T-helper 22 cell (primary cell): ENCODE measurements around the gene CPVL.
"Not testable (repeated sequence)": the region's sequence is repeated elsewhere in the genome, so short reads cannot be mapped to it uniquely, and the experiment has no call there.

Source experiments
- DNase-seq: peaks from one replicate; pipeline ENCODE4 v3.0.0-alpha.2; 2020; ENCODE audit warnings: low read depth

The CPVL gene

GRCh38 chr7:29116361-29117200 is 29.8 kb downstream of the CPVL start:
- DNase-seq, result no peak

GRCh38 chr7:29115753-29116152 is 30.6 kb downstream of the CPVL start:
- no peak for DNase-seq

- DNase-seq, result no peak
These were observed 31.1 kb downstream of the CPVL start for GRCh38 chr7:29115130-29115687.

GRCh38 chr7:29114266-29114665 is 32.1 kb downstream of the CPVL start:
- DNase-seq, result not testable (repeated sequence)

- no peak for DNase-seq
These were observed 32.8 kb downstream of the CPVL start for GRCh38 chr7:29113384-29114102.

- no peak for DNase-seq
These were observed 33.6 kb downstream of the CPVL start for GRCh38 chr7:29112721-29113120.

GRCh38 chr7:29109899-29110298 is 36.4 kb downstream of the CPVL start:
- no peak for DNase-seq

- DNase-seq, result no peak
These were observed 37.0 kb downstream of the CPVL start for GRCh38 chr7:29109358-29109757.

- DNase-seq, result no peak
These were observed 39.3 kb downstream of the CPVL start for GRCh38 chr7:29107056-29107455.

- no peak for DNase-seq
These were observed 39.7 kb downstream of the CPVL start for GRCh38 chr7:29106669-29106988.

GRCh38 chr7:29105752-29106668 is 40.3 kb downstream of the CPVL start:
- no peak for DNase-seq

- DNase-seq, result no peak
These were observed 41.1 kb downstream of the CPVL start for GRCh38 chr7:29105191-29105590.

- no peak for DNase-seq
These were observed 43.7 kb downstream of the CPVL start for GRCh38 chr7:29102558-29103151.

GRCh38 chr7:29100924-29101323 is 45.4 kb downstream of the CPVL start:
- DNase-seq, result no peak

GRCh38 chr7:29099896-29100847 is 46.2 kb downstream of the CPVL start:
- DNase-seq, result no peak

- DNase-seq, result no peak
These were observed 49.9 kb downstream of the CPVL start for GRCh38 chr7:29096446-29096730.

- DNase-seq, result no peak
These were observed 50.5 kb downstream of the CPVL start for GRCh38 chr7:29095631-29096445.

- DNase-seq, result not testable (repeated sequence)
These were observed 53.2 kb downstream of the CPVL start for GRCh38 chr7:29093091-29093490.

- DNase-seq, result no peak
These were observed 54.6 kb downstream of the CPVL start for GRCh38 chr7:29091715-29092114.
